SK-N-MC (cell line): ENCODE measurements around the gene ATP6AP2.

Source experiments
- DNase-seq: peaks from one replicate; pipeline ENCODE4 v3.0.0-alpha.2; 2011; ENCODE audit warnings: low read depth, low spot score
- H3K27ac ChIP-seq: fragments of 200-600 bp; sonication (generic); 2 replicates; pipeline ENCODE4 v1.5.1; 2016; ENCODE audit warnings: mixed run types
- H3K36me3 ChIP-seq: fragments of 200-600 bp; sonication (generic); 2 replicates; pipeline ENCODE4 v1.6.1; 2017; ENCODE audit warnings: antibody characterized with exemption, low read length, mixed read lengths; ENCODE audit not compliant: insufficient read depth
- H3K4me3 ChIP-seq: fragments of 200-600 bp; sonication (generic); 2 replicates; pipeline ENCODE4 v1.5.1; 2016
- H3K9ac ChIP-seq: fragments of 200-600 bp; sonication (generic); 2 replicates; pipeline ENCODE4 v1.8.0; 2017; ENCODE audit warnings: mixed run types, mixed read lengths; ENCODE audit not compliant: insufficient read length
- H3K9me3 ChIP-seq: fragments of 200-600 bp; sonication (generic); 2 replicates; pipeline ENCODE4 v1.6.1; 2017; ENCODE audit warnings: low read depth, mild to moderate bottlenecking, antibody characterized with exemption, low read length, moderate library complexity, mixed read lengths
- EZH2 ChIP-seq: fragments of 200-600 bp; sonication (generic); IDR thresholded peaks from one replicate; pipeline ENCODE4 v1.6.1; 2017; ENCODE audit warnings: antibody characterized with exemption
- FOXP2 ChIP-seq: optimal IDR thresholded peaks from 2 replicates; pipeline ENCODE3; 2011; ENCODE audit warnings: mild to moderate bottlenecking, moderate library complexity; ENCODE audit not compliant: insufficient read depth; ENCODE audit errors: extremely low read length, control extremely low read depth
- POLR2AphosphoS5 ChIP-seq: IDR thresholded peaks from 2 replicates; pipeline ENCODE4 v1.6.1; 2012; ENCODE audit warnings: mild to moderate bottlenecking, low read depth, low read length, borderline replicate concordance

The ATP6AP2 gene

DNA sequence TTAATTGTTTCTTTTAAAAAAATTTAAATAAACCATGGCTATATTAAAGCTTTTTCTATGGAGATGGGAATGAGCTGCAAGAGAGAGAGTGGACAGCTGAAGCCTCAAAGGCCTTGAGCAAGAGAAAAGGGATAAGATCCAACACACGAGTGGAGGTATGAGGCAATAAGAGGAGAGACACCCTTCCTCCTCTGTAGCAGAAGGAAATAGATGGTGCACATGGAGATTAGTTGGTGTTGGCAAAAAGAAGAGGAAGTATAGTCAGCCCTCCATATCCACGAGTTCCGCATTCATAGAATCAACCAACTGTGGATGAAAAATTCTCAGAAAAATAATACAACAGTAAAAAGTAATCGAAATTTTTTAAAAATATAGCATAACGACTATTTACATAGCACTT is 63.4 kb downstream of the ATP6AP2 start:
- Histone ChIP-seq H3K9ac (no peak overlapping the region), H3K4me3 (no peak overlapping the region), H3K27ac (no peak overlapping the region), H3K9me3 (no peaks in the 10 kb centered on the region), H3K36me3 (peaks cover under 1% of the 10 kb centered on the region; the same call in 1 of the 2 replicates)
- TF ChIP-seq FOXP2: no peak
- no peak for DNase-seq

DNA sequence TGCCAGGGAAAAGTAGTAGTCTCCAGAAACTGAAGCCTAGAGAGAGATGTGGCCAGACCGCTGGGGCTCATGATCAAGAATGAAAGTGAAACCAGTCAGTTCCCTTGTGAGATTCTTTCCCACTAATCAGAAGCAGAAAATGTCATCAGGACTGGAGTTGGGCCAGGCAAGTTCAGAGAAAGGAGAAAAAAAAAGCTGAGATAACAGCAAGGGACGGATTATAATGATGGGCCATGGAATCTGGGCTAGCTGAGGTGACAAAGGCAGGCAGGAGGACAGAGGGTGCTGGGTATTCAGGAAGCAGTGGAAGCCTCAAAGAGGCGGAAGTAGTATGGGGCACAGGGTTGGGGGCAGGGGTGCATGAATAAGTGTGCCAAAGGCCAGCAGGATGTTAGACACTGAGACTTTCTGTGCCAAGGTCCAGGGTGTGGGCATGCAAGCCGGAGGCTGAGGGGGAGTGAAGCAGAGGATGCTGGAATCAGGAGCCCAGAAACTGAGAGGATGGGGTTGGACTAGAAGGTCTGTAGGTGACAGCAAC is 64.1 kb downstream of the ATP6AP2 start:
- Histone ChIP-seq H3K27ac (no peak overlapping the region), H3K36me3 (no peaks in the 10 kb centered on the region), H3K9ac (no peak overlapping the region), H3K9me3 (no peaks in the 10 kb centered on the region), H3K4me3 (0 out of 2 replicates have a peak overlapping the region, but pooled peaks have one; percentile 9)
- DNase-seq: no peak
- TF ChIP-seq POLR2AphosphoS5: no peak
- TF ChIP-seq FOXP2: no peak
- TF ChIP-seq EZH2: no peak

DNA sequence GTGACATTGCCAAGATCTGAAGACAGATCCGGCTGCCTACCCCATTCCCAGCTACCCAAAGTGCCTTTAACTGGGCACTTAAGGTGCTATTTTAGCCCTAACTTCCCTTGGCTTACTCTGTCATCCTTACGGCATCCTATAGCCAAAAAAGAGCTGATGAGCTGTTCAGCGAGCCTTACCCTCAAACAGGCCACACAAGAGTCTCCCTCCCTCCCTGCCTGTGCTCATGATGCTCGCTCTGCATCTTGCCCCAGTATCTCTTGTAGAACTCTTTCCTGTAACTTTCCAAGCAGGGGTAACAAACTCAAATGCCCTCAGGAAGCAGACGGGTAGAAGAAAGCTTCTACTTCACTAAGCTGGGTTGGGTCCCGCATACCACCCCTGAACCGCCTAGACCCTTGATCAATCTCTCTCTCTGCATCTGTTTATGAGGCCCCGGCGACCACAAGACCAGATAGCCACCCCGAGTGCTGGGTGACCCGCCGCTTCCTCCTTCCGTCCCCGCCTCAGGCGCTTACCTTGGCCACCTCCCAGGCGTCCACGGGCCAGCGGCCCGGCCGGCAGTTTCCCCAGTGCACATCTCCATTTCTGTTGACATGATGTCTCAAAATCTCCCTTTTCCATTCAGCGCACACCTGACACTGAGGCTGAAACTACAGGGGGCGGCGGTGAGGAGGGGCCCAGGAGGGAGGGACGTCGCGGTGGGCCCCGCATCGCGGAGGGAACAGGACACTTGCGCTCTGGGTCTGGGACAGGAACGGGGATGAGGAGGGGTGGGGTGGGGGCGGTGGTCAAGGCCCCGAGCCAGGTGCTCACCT is 65.9 kb downstream of the ATP6AP2 start:
- Histone ChIP-seq H3K4me3 (peak overlapping the region; percentile 80), H3K27ac (no peak overlapping the region), H3K9me3 (no peaks in the 10 kb centered on the region), H3K9ac (peak overlapping the region; percentile 72), H3K36me3 (no peaks in the 10 kb centered on the region)
- no peak for DNase-seq
- TF ChIP-seq EZH2 (no peak), FOXP2 (no peak), POLR2AphosphoS5 (no peak)

DNA sequence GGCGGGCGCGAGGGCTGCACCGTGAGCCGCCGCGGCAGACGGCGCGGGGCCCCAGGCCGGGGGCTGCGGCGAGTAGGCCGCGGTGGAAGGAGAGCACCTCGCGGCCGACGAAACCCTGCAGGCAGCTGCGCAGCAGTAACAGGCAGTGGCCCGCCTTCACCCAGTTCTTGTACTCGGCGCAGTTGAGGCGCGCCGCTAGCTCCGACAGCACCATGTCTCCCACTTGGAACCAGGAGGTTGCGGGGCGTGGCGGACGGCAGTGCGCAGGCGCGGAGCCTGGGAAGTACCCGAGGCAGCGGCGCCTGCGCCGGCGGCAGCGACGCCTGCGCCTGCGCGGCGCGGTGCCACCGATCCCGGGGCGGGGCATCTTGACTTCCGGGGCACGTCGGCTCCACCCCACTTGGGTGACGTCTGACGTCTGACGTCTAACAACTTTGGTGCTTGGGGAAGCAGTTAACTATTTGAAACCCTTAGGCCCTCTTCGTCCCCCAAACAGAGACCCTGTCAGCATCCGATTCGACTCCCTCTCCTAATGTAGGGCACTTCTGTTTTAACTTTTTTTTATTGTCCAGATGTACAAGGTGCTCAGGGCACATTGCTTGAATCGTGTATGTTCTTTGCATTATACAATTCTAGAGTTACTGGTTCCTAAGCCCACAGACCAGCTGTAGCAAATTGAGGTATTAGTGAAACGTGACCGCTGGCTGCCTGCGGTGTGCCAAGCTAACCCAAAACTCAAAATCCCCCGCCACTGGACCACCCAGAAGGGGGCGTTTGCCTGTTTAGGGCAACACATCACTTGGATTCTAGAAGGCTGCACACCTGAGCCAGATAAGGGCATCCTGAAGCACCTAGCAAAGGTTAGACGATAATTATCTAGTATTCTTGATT is 66.8 kb downstream of the ATP6AP2 start, which contains the start of gene CXorf38:
Gene CXorf38, minus strand, starts transcription at position 255 of the 891 bp plus-strand sequence. Its CDS starts 41 bp downstream, at position 214.
- peak; percentile 56 for DNase-seq
- no peaks in the 10 kb centered on the region for H3K9me3 ChIP-seq
- H3K36me3 ChIP-seq: no peaks in the 10 kb centered on the region
- H3K27ac ChIP-seq: peak within 1 kb of the TSS; percentile 42; the same call in 1 of the 2 replicates
- TF ChIP-seq POLR2AphosphoS5 (peak; percentile 79; the same call in 1 of the 2 replicates), FOXP2 (peak; percentile 37), EZH2 (no peak)
- H3K4me3 ChIP-seq: peak within 1 kb of the TSS; percentile 80
- peak within 1 kb of the TSS; percentile 72 for H3K9ac ChIP-seq

DNA sequence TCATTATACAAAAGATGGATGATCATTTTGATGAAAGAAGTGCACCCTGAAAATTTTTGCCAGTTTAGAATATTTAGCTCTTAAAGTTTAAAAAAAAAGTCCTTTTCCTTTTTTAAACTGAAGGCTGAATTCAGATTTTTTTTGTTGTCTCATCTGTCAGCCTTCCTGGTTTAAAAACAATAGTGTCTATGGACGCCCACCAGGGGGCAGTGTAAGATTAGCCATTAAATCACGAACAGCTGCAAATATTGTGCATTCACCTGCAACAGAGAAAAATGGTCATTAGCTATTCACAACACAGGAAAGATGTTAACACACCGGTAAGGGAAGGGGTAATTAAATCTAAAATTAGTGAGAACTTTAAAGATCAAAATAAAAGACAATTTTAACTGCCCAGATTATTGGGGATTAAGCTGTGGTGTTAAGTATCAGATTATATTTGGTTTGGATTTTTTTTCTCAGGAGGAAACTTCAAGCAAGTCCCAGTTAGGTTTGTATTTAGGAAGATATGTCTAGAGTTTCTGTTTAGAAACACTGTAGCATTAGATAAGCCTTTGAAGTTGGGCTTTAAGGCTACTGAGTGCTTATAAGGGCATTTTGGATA is 71.0 kb downstream of the ATP6AP2 start:
- DNase-seq: peak; percentile 1
- no peak for TF ChIP-seq POLR2AphosphoS5
- Histone ChIP-seq H3K9ac (no peak overlapping the region), H3K4me3 (no peak overlapping the region), H3K36me3 (peaks cover 7% of the 10 kb centered on the region; the same call in 1 of the 2 replicates), H3K9me3 (no peaks in the 10 kb centered on the region), H3K27ac (no peak overlapping the region)

DNA sequence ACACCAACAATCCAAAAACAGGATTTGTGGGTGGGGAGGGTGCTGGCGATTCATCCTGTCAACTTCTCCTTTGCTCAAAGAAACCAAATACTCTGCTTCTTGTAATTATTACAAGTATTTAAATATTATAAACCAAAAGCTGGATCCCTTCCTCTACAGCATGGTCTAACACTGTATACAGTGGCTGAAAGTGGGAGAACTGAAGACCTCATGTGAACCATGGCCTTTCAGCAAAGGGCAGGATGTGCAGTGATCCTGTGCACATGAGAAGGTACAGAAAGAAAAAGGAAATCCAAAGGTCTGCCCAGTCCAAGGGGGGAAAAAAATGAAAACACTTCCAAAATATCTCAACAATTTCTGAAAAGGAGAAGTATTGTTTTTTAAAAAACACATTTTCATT is 71.9 kb downstream of the ATP6AP2 start:
- DNase-seq: no peak
- H3K4me3 ChIP-seq: no peak overlapping the region
- H3K27ac ChIP-seq: no peak overlapping the region
- no peak for TF ChIP-seq EZH2
- no peak for TF ChIP-seq POLR2AphosphoS5
- no peak for TF ChIP-seq FOXP2
- H3K9ac ChIP-seq: no peak overlapping the region
- peaks cover 7% of the 10 kb centered on the region; the same call in 1 of the 2 replicates for H3K36me3 ChIP-seq
- no peaks in the 10 kb centered on the region for H3K9me3 ChIP-seq

DNA sequence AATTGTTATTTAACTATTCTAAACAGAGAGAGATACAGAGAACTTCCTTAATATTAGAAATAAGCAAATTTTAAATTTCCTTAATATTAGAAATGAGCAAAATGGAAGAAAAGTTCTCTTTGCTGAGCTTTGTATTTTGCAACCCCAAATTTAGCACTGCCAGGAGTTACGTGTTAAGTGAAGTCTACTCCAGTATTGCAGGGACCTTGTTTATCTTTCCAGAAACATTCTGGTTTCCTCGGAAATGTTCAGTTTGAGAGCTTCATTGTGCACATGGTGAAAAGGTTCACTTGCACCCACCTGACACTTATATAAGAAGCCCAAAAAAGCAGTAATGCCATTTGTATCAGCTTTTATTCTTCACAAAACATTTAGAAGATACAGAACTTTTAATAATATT is 72.8 kb downstream of the ATP6AP2 start:
- Histone ChIP-seq H3K9ac (no peak overlapping the region), H3K9me3 (no peaks in the 10 kb centered on the region), H3K4me3 (no peak overlapping the region), H3K27ac (no peak overlapping the region), H3K36me3 (peaks cover 7% of the 10 kb centered on the region; the same call in 1 of the 2 replicates)
- TF ChIP-seq FOXP2: no peak
- TF ChIP-seq POLR2AphosphoS5: no peak
- TF ChIP-seq EZH2: no peak
- DNase-seq: no peak
